Measurements from ENCODE around the gene ATP2C1. TPM values are rescaled to one million over a fixed set of nuclear protein-coding genes. Genes with fewer than 3 reads are reported as not detected.

Gene ATP2C1
- total and polyA plus RNA-seq, 9 of the 15 experiments (the other 6 are each of a cell fraction or from before 2014, with no cell fraction given) = 10.0 to 53.5 (median 27.9) TPM

GRCh38 chr3:131026321-131027151, 132.7 kb downstream of the ATP2C1 start, which contains the start of the genes ASTE1 and NEK11 (continued):
- TF ChIP-seq ZNF592 (IDR thresholded peaks at IDR 0.05) (peak; percentile 75), NR3C1 (CRISPR knock-in tag; IDR thresholded peaks at IDR 0.05) (0 out of 2 replicates have a peak, but pooled peaks have one; percentile 35), EP400 (IDR thresholded peaks at IDR 0.05) (peak; percentile 78), KAT8 (IDR thresholded peaks at IDR 0.05; ENCODE audit: low read depth) (0 out of 2 replicates have a peak, but pooled peaks have one; percentile 56), ZNF766 (CRISPR knock-in tag; conservative IDR thresholded peaks at IDR 0.05) (peak; percentile 72), ARID3A (IDR thresholded peaks at IDR 0.05; ENCODE audit: borderline replicate concordance, low read depth, low read length) (no peak), CCNT2 (IDR thresholded peaks at IDR 0.05; ENCODE audit: borderline replicate concordance, extremely low read depth, insufficient read length, low read depth, low read length) (peak; percentile 46), ZNF197 (CRISPR knock-in tag; IDR thresholded peaks at IDR 0.05; ENCODE audit: low read depth) (0 out of 2 replicates have a peak, but pooled peaks have one; percentile 35), RFX1 (IDR thresholded peaks at IDR 0.05) (peak; percentile 91), SPI1 (IDR thresholded peaks at IDR 0.05; ENCODE audit: borderline replicate concordance, low read depth, low read length) (peak; percentile 31; the same call in 1 of the 2 replicates), TFAP4 (CRISPR knock-in tag; IDR thresholded peaks at IDR 0.05; ENCODE audit: borderline replicate concordance) (peak; percentile 63; the same call in 1 of the 2 replicates), AFF1 (IDR thresholded peaks at IDR 0.05; ENCODE audit: low read depth in 1 of 2, partially characterized antibody in 2 of 2) (peak in 1 of 2 experiments; percentile 43), FOXJ3 (CRISPR knock-in tag; IDR thresholded peaks at IDR 0.05) (peak; percentile 87), BHLHE40 (IDR thresholded peaks at IDR 0.05; ENCODE audit: low read length) (peak; percentile 86)
